SW 1271 (cell line): ENCODE measurements around the gene ASPSCR1.

Experiments
- DNase-seq, 2 experiments: peaks; one replicate each; lab custom pipeline; 2025; lab: John Stamatoyannopoulos, UW

Gene ASPSCR1

GRCh38 chr17:81977211-81977808 lies at the start of gene ASPSCR1:
ASPSCR1 (plus strand) TSS chr17:81977629; CDS start chr17:81977647, 18 bp downstream.
- DNase-seq: peak; percentile 45 to 77

- DNase-seq: peak; percentile 52 to 90
These were observed 49.5 kb upstream of the ASPSCR1 start, which contains the start of gene MAFG for GRCh38 chr17:81927653-81928543. MAFG (minus strand) TSS chr17:81927735; CDS start chr17:81923185, 4,550 bp downstream.

- DNase-seq: no peak
These were observed 48.7 kb upstream of the ASPSCR1 start for GRCh38 chr17:81928544-81929252.

GRCh38 chr17:81929253-81930141 lies 47.9 kb upstream of the ASPSCR1 start:
- no peak for DNase-seq

- DNase-seq: no peak
These were observed 47.0 kb upstream of the ASPSCR1 start for GRCh38 chr17:81930142-81931125.

GRCh38 chr17:81931189-81931556 lies 46.3 kb upstream of the ASPSCR1 start:
- DNase-seq: no peak

- no peak for DNase-seq
These were observed 45.7 kb upstream of the ASPSCR1 start for GRCh38 chr17:81931557-81932332.

- DNase-seq: no peak
These were observed 45.0 kb upstream of the ASPSCR1 start for GRCh38 chr17:81932333-81932983.

- no peak for DNase-seq
These were observed 44.2 kb upstream of the ASPSCR1 start for GRCh38 chr17:81933178-81933699.

- no peak for DNase-seq
These were observed 43.2 kb upstream of the ASPSCR1 start for GRCh38 chr17:81934098-81934757.

GRCh38 chr17:81934850-81935708 lies 42.4 kb upstream of the ASPSCR1 start:
- no peak for DNase-seq

GRCh38 chr17:81935709-81936084 lies 41.7 kb upstream of the ASPSCR1 start:
- DNase-seq: no peak

- no peak for DNase-seq
These were observed 38.2 kb upstream of the ASPSCR1 start for GRCh38 chr17:81939218-81939617.

- DNase-seq: no peak
These were observed 37.5 kb upstream of the ASPSCR1 start for GRCh38 chr17:81939881-81940385.

GRCh38 chr17:81940538-81941483 lies 36.6 kb upstream of the ASPSCR1 start:
- no peak for DNase-seq
